HG03135 (cell line): ENCODE measurements around the gene CGA.
A peak's percentile ranks its signal among the peaks of the same experiment; 100 is the strongest.
"Not testable (repeated sequence)": the region's sequence is repeated elsewhere in the genome, so short reads cannot be mapped to it uniquely, and the experiment has no call there.

Source experiments
- ATAC-seq: cut with Tn5 transposase; IDR thresholded peaks from one replicate; pipeline ENCODE4 v1.9.1; 2021; ENCODE audit warnings: mild to moderate bottlenecking, moderate library complexity; ENCODE audit not compliant: unreplicated experiment

The CGA gene

GRCh38 chr6:87095087-87095509 lies at the start of gene CGA:
CGA (minus strand) TSS chr6:87095106; CDS start chr6:87088200, 6,906 bp downstream.
- ATAC-seq: no peak

DNA sequence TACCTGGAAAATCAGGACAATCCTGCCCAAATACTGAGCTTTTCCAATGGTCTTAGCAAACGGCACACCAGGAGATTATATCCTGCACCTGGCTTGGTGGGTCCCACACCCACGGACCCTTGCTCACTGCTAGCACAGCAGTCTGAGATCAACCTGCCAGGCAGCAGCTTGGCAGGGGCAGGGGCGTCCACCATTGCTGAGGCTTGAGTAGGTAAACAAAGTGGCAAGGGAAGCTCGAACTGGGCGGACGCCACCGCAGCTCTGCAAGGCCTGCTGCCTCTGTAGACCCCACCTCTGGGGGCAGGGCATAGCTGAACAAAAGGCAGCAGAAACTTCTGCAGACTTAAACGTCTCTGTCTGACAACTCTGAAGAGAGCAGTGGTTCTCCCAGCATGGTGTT lies 45.0 kb upstream of the CGA start:
- not testable (repeated sequence) for ATAC-seq

DNA sequence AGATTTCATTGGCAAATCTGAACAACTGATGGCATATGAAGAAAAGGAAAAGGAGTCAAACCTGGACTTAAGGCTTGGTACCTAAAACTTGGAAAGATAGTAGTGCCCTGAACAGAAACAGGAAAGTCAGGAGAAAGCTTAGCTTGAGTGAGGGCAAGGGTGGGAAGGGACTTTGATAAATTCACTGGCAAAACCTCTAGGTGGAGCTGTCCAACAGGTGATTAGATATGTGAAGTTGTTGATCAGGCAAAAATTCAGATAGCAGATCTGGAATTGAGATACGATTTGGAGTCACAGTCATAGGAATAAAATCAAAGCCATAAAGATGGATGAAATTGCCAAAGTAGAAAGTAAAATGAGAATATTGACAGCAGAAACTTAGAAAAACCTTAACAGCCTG lies 44.3 kb upstream of the CGA start:
- ATAC-seq: no peak

DNA sequence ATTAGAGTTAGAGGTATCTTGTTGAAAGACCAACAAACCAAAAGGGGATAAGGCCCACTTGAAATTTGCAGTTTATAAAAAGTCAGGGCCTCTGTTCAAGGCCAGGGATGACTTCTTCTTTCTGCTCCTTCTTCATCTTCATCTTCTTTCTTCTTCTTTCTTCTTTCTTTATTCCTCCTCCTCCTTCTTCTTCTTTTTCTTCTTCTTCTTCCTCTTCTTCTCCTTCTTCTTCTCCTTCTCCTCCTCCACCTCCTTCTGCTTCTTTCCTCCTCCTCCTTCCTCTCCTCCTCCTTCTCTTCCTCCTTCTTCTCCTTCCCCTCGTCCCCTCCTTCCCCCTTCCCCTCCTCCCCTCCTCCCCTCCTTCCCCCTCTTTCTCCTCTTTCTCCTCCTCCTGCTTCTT lies 42.1 kb upstream of the CGA start:
- no peak for ATAC-seq

DNA sequence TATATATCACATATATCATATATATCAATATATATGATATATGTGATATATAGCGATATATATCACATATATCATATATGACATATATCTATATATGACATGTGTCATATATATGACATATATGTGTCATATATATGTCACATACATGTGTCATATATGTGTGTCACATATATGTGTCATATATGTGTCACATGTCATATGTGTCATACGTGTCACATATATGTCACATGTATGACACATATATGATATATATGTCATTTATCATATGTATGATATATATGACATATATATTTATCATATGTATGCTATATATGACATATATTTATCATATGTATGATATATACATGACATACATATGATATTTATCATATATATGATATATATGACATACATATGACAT lies 32.8 kb upstream of the CGA start:
- no peak for ATAC-seq

GRCh38 chr6:87126501-87126900 lies 31.6 kb upstream of the CGA start:
- no peak for ATAC-seq

DNA sequence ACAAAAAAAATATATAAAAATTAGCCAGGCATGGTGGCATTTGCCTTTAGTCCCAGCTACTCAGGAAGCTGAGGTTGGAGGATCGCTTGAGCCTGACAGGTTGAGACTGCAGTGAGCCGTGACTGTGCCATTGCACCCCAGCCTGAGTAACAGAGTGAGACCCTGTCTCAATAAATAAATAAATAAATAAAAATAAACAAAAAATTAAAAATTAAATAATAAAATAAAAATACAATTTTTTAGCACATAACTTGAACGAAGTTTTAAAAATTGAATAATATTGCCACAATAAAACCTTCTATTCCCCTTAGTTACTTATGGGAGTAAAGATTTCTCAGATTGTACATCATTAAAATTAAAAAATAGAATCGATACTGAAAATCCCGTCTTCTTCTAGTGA lies 29.2 kb upstream of the CGA start:
- no peak for ATAC-seq

GRCh38 chr6:87122477-87122876 lies 27.6 kb upstream of the CGA start:
- ATAC-seq: no peak

DNA sequence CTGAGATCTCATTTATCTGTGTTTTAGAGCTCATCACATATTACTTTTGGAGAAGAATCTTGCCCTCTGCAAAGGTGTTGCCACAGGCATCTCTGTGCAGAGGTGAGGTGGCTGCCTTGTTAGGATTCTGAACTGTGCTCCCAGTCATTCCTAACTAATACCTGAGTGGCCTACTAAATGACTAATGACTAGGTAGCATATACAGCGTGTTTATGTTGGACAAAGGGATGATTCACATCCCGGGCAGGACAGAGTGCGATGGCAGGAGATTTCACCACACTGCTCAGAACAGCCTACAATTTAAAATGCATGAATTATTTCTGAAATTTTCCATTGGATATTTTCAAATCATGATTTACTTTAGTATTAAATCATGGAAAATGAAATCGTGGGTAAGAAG lies 23.1 kb upstream of the CGA start:
- ATAC-seq: no peak

- no peak for ATAC-seq
Observed at GRCh38 chr6:87116922-87117321, 22.0 kb upstream of the CGA start.

- ATAC-seq: peak; percentile 94
Observed at GRCh38 chr6:87115402-87116135, 20.7 kb upstream of the CGA start.

- ATAC-seq: no peak
Observed at GRCh38 chr6:87110636-87111035, 15.7 kb upstream of the CGA start.

- ATAC-seq: no peak
Observed at GRCh38 chr6:87105823-87106222, 10.9 kb upstream of the CGA start.

DNA sequence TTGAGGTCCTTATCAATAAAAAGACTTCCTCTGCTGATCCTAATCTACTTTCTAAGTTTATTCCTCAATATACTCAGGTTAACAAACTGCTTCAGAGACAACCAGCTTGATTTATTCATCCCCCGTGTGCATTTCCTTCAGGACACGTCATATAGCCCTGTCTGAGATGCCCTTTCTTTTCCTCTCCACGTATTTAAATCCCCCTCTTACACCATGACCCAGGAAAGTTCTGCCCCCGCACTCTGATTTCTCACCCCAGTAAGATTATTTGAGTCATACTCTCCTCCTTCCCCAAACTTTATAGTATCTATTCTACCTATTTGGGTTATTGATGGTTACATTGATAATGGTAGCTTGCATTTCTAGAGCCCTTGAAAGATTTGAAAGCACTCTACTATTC lies 9.8 kb upstream of the CGA start:
- no peak for ATAC-seq

DNA sequence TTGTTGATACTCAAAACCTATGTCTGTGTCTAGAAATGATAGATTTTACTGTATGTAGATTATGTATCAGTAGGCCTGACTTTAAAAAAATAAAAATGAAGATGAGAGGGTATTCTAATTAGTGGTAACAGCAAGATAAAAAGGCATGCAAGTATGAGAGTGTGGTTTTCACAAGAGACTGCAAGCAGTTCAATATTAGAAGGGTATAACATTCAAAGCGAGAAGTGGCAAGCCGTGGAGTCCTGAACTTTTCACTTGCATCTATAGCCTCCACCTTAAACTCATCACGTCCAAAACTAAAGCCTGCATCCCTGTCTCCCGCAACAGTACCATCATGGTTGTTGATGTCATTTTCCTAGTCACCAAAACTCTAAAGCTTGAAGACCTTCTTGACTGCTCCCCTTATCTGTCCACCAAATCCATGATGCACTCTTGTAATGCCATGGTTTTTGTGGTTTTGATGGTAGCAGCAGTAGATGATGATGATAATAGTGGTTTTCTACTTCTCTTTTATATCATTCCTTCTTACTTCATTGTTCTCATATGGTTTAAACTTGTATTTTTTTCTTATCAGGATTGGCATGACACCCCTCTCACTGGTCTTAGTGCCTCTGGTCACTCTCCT lies 9.2 kb upstream of the CGA start:
- no peak for ATAC-seq

GRCh38 chr6:87102151-87102621 lies 7.3 kb upstream of the CGA start:
- ATAC-seq: peak; percentile 42

GRCh38 chr6:87101067-87101466 lies 6.2 kb upstream of the CGA start:
- ATAC-seq: no peak

DNA sequence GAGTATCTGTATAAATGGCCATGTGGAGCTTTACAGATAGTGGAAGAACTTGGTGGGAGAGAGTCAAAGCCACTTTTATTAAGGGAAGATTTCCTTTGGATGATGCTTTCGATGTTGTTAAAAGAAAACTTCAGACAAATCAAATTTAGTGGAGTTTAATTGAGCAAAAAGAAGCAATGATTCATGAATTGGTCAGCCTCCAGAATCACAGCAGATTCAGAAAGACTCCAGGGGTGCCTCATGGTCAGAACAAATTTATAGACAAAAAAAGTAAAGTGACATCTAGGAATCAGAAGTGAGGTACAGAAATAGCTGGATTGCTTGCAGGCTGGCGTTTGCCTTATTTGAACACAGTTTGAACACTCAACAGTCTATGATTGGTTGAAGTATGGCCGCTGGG lies 5.3 kb upstream of the CGA start:
- ATAC-seq: no peak

- peak; percentile 56 for ATAC-seq
Observed at GRCh38 chr6:87099472-87099871, 4.6 kb upstream of the CGA start.

GRCh38 chr6:87094576-87094975 lies 330 bp downstream of the CGA start:
- no peak for ATAC-seq

GRCh38 chr6:87093651-87094050 lies 1.3 kb downstream of the CGA start:
- ATAC-seq: no peak

DNA sequence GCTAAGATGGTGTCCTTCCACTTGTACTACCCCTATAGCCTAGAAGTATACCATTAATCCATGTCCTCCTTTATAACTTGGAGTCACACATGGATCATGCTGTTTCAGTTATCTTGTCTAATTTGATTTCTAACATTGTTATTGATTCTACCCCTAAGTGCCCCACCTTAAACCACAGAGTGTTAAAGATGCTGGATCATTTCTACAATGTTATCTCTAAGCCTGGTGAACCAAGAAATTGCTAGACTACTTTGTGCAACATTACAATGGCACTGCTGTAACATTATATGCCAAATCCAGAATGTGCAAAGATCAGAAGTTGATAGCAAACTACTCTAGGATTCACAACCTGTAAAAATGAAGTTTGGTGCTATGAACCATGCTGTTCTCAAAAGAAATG lies 1.7 kb downstream of the CGA start:
- ATAC-seq: no peak

- ATAC-seq: no peak
Observed at GRCh38 chr6:87092435-87092834, 2.5 kb downstream of the CGA start.
